Liver (tissue), 3 donors: ENCODE data around the gene GEMIN2.

Source experiments
- EGR1 ChIP-seq, 2 donors: IDR thresholded peaks; 2 replicates each; pipeline ENCODE4 v1.6.1; 2016 to 2018; ENCODE audit warnings: antibody characterized with exemption in 2 of 2, low read depth in 2 of 2
- FOXA2 ChIP-seq: IDR thresholded peaks from 2 replicates; pipeline ENCODE4 v1.6.1; 2016; ENCODE audit warnings: antibody characterized with exemption
- SP1 ChIP-seq: IDR thresholded peaks from 2 replicates; pipeline ENCODE4 v1.6.1; 2018; ENCODE audit warnings: antibody characterized with exemption, mild to moderate bottlenecking
- TAF1 ChIP-seq: conservative IDR thresholded peaks from 2 replicates; pipeline ENCODE4 v1.6.1; 2016; ENCODE audit warnings: antibody characterized with exemption, mild to moderate bottlenecking
- TF ChIP-seq, protein P1 (sequence below): fragments of 150-350 bp; IDR thresholded peaks from 2 replicates; pipeline ENCODE4 v1.5.1; 2017; ENCODE audit warnings: improper control_type of control experiment, low read depth, low read length; ENCODE audit not compliant: missing input control
- TF ChIP-seq, protein P2 (sequence below): IDR thresholded peaks from 2 replicates; pipeline ENCODE4 v1.6.1; 2016; ENCODE audit warnings: antibody characterized with exemption, mild to moderate bottlenecking
- TF ChIP-seq, protein P3 (sequence below): IDR thresholded peaks from 2 replicates; pipeline ENCODE4 v1.6.1; 2016; ENCODE audit warnings: antibody characterized with exemption
- donor health status: healthy.
- donor health status: healthy.

DNA sequence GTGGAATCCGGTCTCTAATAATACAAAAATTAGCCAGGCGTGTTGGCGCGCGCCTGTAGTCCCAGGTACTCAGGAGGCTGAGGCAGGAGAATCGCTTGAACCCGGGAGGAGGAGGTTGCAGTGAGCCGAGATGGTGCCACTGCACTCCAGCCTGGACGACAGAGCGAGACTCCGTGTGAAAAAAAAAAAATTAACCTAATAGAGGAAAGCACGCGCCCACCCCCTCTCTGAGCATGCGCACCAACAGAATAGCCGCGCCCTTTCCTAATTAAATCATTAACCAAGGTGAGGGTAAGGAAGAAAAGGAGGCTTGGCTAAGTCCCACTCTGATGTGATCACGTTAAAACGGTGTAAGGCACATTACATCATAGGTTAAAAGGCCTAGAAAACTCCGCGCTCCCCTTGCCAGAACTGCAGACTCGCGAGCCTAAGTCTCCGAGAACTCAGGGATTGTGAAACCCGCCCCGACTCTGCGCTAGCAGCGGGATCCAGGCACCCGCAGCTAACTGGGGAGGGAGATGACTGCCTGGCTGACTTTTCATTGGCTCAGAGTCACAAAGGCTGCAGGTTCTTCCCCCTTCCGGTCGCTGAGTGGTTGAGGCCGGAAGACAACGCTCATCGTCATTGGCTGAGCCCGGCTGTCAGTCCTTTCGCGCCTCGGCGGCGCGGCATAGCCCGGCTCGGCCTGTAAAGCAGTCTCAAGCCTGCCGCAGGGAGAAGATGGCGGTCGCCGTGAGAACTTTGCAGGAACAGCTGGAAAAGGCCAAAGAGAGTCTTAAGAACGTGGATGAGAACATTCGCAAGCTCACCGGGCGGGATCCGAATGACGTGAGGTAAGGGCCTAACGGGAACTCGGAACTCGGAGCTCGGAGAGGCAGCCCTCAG lies 60.7 kb downstream of the GEMIN2 start, which contains the start of gene PNN:
- TF ChIP-seq, protein P1, sequence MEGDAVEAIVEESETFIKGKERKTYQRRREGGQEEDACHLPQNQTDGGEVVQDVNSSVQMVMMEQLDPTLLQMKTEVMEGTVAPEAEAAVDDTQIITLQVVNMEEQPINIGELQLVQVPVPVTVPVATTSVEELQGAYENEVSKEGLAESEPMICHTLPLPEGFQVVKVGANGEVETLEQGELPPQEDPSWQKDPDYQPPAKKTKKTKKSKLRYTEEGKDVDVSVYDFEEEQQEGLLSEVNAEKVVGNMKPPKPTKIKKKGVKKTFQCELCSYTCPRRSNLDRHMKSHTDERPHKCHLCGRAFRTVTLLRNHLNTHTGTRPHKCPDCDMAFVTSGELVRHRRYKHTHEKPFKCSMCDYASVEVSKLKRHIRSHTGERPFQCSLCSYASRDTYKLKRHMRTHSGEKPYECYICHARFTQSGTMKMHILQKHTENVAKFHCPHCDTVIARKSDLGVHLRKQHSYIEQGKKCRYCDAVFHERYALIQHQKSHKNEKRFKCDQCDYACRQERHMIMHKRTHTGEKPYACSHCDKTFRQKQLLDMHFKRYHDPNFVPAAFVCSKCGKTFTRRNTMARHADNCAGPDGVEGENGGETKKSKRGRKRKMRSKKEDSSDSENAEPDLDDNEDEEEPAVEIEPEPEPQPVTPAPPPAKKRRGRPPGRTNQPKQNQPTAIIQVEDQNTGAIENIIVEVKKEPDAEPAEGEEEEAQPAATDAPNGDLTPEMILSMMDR, result no peak
- TF ChIP-seq TAF1 (peak; percentile 97), FOXA2 (no peak), SP1 (peak; percentile 100), EGR1 (IDR thresholded peaks at IDR 0.05; ENCODE audit: low read depth in 2 of 2) (peak; percentile 37 to 72)
- TF ChIP-seq, protein P2, sequence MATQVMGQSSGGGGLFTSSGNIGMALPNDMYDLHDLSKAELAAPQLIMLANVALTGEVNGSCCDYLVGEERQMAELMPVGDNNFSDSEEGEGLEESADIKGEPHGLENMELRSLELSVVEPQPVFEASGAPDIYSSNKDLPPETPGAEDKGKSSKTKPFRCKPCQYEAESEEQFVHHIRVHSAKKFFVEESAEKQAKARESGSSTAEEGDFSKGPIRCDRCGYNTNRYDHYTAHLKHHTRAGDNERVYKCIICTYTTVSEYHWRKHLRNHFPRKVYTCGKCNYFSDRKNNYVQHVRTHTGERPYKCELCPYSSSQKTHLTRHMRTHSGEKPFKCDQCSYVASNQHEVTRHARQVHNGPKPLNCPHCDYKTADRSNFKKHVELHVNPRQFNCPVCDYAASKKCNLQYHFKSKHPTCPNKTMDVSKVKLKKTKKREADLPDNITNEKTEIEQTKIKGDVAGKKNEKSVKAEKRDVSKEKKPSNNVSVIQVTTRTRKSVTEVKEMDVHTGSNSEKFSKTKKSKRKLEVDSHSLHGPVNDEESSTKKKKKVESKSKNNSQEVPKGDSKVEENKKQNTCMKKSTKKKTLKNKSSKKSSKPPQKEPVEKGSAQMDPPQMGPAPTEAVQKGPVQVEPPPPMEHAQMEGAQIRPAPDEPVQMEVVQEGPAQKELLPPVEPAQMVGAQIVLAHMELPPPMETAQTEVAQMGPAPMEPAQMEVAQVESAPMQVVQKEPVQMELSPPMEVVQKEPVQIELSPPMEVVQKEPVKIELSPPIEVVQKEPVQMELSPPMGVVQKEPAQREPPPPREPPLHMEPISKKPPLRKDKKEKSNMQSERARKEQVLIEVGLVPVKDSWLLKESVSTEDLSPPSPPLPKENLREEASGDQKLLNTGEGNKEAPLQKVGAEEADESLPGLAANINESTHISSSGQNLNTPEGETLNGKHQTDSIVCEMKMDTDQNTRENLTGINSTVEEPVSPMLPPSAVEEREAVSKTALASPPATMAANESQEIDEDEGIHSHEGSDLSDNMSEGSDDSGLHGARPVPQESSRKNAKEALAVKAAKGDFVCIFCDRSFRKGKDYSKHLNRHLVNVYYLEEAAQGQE, result peak; percentile 85
- TF ChIP-seq, protein P3, sequence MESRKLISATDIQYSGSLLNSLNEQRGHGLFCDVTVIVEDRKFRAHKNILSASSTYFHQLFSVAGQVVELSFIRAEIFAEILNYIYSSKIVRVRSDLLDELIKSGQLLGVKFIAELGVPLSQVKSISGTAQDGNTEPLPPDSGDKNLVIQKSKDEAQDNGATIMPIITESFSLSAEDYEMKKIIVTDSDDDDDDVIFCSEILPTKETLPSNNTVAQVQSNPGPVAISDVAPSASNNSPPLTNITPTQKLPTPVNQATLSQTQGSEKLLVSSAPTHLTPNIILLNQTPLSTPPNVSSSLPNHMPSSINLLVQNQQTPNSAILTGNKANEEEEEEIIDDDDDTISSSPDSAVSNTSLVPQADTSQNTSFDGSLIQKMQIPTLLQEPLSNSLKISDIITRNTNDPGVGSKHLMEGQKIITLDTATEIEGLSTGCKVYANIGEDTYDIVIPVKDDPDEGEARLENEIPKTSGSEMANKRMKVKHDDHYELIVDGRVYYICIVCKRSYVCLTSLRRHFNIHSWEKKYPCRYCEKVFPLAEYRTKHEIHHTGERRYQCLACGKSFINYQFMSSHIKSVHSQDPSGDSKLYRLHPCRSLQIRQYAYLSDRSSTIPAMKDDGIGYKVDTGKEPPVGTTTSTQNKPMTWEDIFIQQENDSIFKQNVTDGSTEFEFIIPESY, result peak; percentile 99
